GM18526 (cell line): ENCODE data around the gene STARD7.
A peak's percentile ranks its signal among the peaks of the same experiment; 100 is the strongest.

Experiments used
- POLR2A ChIP-seq: IDR thresholded peaks from 3 replicates; pipeline ENCODE4 v1.6.1; 2011; ENCODE audit not compliant: insufficient read length; ENCODE audit errors: extremely low read depth

Gene STARD7

GRCh38 chr2:96184989-96185388 lies 23.6 kb downstream of the STARD7 start:
- TF ChIP-seq POLR2A: no peak

DNA sequence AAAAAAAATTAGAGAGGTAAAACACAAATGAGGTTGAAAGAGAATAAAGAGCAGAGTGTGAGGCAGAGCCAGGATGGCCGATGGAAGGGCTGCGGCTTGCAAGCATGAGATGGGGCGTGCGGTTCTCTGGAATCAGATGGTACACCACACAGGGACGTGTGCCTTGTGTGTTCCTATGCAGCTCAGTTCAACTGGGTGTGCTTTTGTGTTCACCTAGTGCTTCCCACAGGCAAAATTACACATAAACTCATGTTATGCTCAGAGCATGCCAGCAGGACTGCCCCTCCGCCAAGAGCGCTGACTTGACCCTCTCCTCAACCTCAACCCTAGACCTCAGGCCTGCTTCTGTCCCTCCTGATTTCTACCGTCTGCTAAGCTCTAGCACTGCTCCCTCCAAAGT lies 24.4 kb downstream of the STARD7 start:
- no peak for TF ChIP-seq POLR2A

DNA sequence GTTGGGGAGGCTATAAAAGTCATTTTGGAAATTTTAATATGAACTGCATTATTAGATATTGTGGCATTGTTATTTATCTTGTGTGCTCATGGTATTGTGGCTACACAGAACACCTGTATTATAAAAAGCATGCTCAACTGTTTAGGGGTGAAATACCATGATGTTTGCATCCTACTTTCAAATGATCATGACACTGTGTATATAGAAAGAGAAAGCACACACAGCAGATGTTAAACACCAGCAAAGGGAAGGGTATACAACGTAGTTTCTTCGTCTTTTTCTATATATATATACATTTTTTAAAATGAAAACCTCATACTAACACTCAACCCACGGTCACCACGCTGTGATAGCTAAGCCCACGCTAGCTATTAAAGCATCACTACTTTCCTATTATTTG lies 27.1 kb downstream of the STARD7 start:
- no peak for TF ChIP-seq POLR2A

GRCh38 chr2:96180521-96180920 lies 28.1 kb downstream of the STARD7 start:
- TF ChIP-seq POLR2A: no peak

GRCh38 chr2:96180002-96180401 lies 28.6 kb downstream of the STARD7 start:
- no peak for TF ChIP-seq POLR2A

DNA sequence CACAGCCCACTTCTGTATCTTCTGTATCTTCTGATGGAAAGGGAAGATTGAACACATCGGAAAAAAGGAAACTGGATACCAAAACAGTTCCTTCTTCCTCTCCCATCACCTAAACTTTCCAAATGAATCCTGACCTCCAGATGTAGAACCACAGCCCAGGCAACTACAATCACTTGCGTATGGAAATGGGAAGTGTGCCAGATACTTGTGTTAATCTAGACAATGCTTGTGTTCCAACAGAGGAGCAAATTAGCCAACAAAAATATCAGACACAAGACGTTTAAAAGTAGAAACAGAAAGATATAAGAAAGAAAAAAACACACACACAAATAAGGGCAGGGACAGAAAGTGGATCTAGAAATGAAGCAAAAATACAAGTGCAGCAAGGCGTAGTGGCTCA lies 32.0 kb downstream of the STARD7 start:
- TF ChIP-seq POLR2A: no peak

- no peak for TF ChIP-seq POLR2A
These were observed 32.7 kb downstream of the STARD7 start for GRCh38 chr2:96175951-96176350.

DNA sequence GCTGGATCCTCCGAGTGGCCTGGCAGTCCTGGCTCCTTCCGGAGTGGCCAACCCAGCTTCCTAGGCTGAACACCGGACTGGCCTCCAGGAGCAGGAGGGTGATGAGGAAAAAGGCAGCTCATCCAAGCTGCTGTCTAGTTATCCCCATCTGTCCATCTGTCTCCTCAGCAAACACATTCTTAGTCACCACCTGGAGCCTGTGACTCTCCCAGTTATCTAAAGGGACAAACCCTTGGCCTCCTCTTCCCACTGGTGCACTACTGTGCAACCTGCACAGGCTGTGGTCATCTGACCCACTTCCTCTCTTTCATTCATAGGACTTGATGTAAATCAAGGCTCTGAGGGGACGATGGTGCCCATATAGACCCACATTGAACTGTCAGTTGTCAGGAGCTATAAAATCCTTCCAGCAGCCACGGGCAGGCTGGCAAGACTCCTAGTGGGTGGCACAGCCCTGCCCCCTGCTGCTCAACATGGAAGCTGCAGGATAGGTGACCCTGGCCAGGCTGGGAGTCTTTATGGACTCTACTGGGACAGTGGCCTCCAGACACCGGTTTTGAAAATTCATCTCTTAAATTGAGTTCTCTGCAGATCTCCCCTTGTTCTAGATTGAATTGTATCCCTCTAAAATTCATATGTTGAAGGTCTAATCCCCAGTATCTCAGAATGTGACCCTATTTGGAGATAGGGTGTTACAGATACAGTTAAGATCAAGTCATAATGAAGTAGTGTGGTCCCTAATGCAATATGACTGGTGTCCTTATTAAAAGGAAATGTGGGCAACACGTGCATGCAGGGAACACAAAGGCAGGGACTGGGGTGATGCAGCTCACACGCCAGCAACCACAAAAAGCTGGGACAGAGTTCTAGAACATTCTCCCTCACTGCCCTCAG lies 34.1 kb downstream of the STARD7 start:
- TF ChIP-seq POLR2A: no peak

DNA sequence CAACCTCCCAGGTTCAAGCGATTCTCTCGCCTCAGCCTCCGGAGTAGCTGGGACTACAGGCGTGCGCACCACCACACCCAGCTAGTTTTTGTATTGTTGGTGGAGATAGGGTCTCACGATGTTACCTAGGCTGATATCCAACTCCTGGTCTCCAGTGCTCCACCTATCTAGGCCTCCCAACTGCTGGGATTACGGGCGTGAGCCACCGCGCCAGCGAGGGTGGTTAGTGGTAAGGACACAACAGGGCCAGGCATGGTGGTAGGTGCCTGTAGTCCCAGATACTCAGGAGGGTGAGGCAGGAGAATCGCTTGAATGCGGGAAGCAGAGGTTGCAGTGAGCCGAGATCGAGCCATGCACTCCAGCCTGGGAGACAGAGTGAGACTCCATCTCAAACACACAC lies 36.8 kb downstream of the STARD7 start:
- TF ChIP-seq POLR2A: no peak

GRCh38 chr2:96170626-96171025 lies 38.0 kb downstream of the STARD7 start:
- no peak for TF ChIP-seq POLR2A

GRCh38 chr2:96169868-96170507 lies 38.6 kb downstream of the STARD7 start:
- no peak for TF ChIP-seq POLR2A

DNA sequence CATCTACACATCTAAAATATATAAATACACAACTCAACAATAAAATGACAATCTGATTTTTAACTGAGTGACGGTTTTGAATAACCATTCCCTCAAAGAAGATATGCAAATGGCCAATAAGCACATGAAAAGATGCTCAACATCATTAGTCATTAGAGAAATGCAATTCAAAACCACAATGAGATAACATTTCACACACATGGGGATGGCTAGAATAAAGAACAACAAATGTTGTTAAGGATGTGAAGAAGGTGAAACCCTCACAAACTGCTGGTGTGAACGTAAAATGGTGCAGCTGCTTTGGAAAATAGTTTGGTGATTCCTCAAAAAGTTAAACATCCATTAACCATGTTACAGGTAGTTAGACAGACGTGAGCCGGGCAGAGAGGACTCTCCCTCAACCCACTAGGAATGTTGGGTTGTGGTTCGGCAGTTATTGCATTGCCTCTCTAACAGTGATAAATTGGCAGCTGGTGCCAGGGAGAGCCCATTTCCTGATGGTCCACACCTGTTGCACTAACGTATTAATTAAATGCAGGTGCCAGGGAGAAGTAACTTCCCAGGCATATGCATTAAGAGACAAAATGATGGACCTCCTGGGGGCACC lies 41.1 kb downstream of the STARD7 start:
- TF ChIP-seq POLR2A: no peak

DNA sequence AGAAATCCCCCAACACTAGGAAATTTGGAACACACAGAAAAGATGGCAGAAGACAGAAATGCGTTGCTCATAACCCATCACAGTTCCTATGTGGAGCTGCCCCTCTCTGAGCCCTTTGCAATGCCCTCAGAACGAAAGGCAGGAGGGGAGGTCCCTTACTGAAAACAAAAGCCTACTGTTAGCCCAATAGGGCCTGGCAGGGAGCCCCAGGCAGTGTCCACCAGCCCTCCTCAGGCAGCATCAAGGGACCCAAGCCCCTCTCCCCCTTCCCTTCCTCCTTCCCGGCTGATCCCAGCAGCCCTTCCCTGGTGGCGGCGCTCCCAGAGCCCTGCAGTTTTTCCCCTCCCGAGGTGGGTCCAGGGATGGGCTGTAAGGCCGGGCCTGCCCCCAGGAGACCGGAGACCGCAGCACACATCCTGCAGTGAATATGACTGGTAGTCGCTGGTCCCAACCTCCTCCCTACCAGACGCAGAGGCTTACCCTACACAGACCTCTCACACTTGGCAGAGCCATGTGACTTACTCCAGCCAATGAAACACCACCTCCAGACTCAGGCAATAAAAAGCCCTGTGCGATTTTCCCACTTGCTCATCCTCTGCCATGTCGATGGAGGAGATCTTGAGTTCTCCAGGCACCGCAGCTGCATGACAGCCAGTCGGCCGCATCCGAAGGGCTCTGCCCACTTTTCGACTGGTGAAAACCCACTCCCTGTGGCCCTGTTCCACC lies 44.0 kb downstream of the STARD7 start:
- TF ChIP-seq POLR2A: peak; percentile 77

- peak; percentile 54 for TF ChIP-seq POLR2A
These were observed 44.7 kb downstream of the STARD7 start for GRCh38 chr2:96163768-96164429.

DNA sequence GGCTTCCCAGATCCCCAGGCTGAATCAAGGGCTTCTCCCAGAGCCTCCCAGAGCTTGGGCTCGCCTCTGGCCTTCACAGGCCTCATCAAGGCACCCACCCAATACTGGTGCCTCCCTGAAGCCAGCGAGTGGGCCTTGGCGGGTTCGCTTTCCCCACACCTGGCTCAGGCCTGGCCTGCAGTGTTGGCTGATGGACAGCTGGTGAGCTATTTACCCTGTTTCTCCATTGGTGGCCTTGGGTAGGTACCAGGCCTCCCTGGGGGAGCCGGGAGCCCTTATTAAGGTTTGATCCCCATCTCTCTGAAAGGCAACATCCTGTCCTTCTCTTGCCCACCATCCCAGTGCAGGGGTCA lies 45.2 kb downstream of the STARD7 start:
- no peak for TF ChIP-seq POLR2A
